Spleen (tissue), 11 donors: ENCODE results near the gene DQX1. TPM values are rescaled to one million over a fixed set of nuclear protein-coding genes. Genes with fewer than 3 reads are reported as not detected.

Source experiments
- DNase-seq: peaks from one replicate; pipeline ENCODE4 v3.0.0-alpha.2; 2020
- H3K27ac ChIP-seq, 8 donors: fragments of 200-600 bp; sonication (generic) in 7 of 8; 1 replicate in 4 of 8; 2 replicates in 4 of 8; pipeline versions ENCODE4 v1.5.0 to v1.8.0; 2016 to 2021; ENCODE audit warnings: inconsistent platforms in 4 of 8, mild to moderate bottlenecking in 4 of 8, moderate library complexity in 1 of 8
- H3K27me3 ChIP-seq, 7 donors: fragments of 200-600 bp; sonication (generic) in 6 of 7; replicated peaks in 1 of 7; 1 replicate in 4 of 7; 2 replicates in 3 of 7; pipeline versions ENCODE4 v1.5.0 to v1.8.0; 2016 to 2021; ENCODE audit warnings: inconsistent platforms in 3 of 7, mild to moderate bottlenecking in 1 of 7
- H3K36me3 ChIP-seq, 6 donors: fragments of 200-600 bp; sonication (generic) in 5 of 6; 1 replicate in 4 of 6; 2 replicates in 2 of 6; pipeline versions ENCODE4 v1.5.0 to v1.8.0; 2016 to 2021; ENCODE audit warnings: inconsistent platforms in 2 of 6
- H3K4me1 ChIP-seq, 6 donors: fragments of 200-600 bp; sonication (generic) in 5 of 6; 1 replicate in 3 of 6; 2 replicates in 3 of 6; pipeline versions ENCODE4 v1.5.0 to v1.8.0; 2016 to 2021; ENCODE audit warnings: inconsistent platforms in 3 of 6
- H3K4me3 ChIP-seq, 8 donors: fragments of 200-600 bp; sonication (generic) in 7 of 8; 1 replicate in 4 of 8; 2 replicates in 4 of 8; pipeline versions ENCODE4 v1.5.0 to v1.8.0; 2016 to 2021; ENCODE audit warnings: inconsistent platforms in 4 of 8, mild to moderate bottlenecking in 4 of 8, moderate library complexity in 2 of 8
- H3K9me3 ChIP-seq, 8 donors: fragments of 200-600 bp; sonication (generic) in 7 of 8; 1 replicate in 4 of 8; 2 replicates in 4 of 8; pipeline versions ENCODE4 v1.5.0 to v1.8.0; 2016 to 2021; ENCODE audit warnings: inconsistent platforms in 4 of 8
- POLR2A ChIP-seq, 3 donors: fragments of 450-650 bp; IDR thresholded peaks; one replicate each; pipeline ENCODE4 v1.5.1; 2017; ENCODE audit warnings: antibody characterized with exemption in 3 of 3, mild to moderate bottlenecking in 1 of 3
- POLR2AphosphoS5 ChIP-seq, 3 donors: sonication (generic); formaldehyde crosslinking; IDR thresholded peaks; one replicate each; pipeline ENCODE4 v1.5.1; 2017; ENCODE audit warnings: antibody characterized with exemption in 3 of 3
- WGBS, 5 donors: extraction: QIAGEN DNeasy Blood & Tissue Kit in 3 of 5; methylation state at CpG; one replicate each; pipeline versions ENCODE4 v1.1.5 to v1.1.7; 2013 to 2018; 5-methylcytosine and 5-hydroxymethylcytosine counted together
- intact Hi-C: fragments of 100-400 bp; cut with DNase I; formaldehyde crosslinking; loops from one replicate; pipeline ENCODE4 v1.15.0; 2023; ENCODE audit warnings: low total_unique reads
- polyA plus RNA-seq, 3 donors: library from polyadenylated mRNA; stranded (reverse); fragments of 200-250 nt; gene quantifications; one replicate each; pipeline ENCODE4 v1.2.1, GENCODE V29; 2013
- total RNA-seq, 7 donors: library from RNA; depleted of rRNA in 3 of 7; stranded (reverse); fragments of >200 nt in 3 of 7; fragmentation: NEBNext Ultra II Directional in 4 of 7; extraction: Animal tissue kit (Norgen Biotek cat#: 25700) in 4 of 7; gene quantifications; one replicate each; pipeline versions ENCODE4 v1.1.0 to v1.2.1, GENCODE V29; 2016 to 2021
- TF ChIP-seq, protein P1 (sequence below), 11 experiments: fragments of 200-600 bp in 7 of 11; fragments of 450-650 bp in 4 of 11; sonication (generic) in 4 of 11; IDR thresholded peaks in 8 of 11; conservative IDR thresholded peaks in 3 of 11; 1 replicate in 7 of 11; 2 replicates in 4 of 11; pipeline versions ENCODE4 v1.4.0 to v1.8.0; 2016 to 2021; ENCODE audit warnings: antibody characterized with exemption in 11 of 11, inconsistent platforms in 4 of 11, mild to moderate bottlenecking in 1 of 11
- donor health status: healthy with polysubstance abuse.
- donor health status: DM: no; HTN: no; CAD: no; lungs with moderate emphysema.
- donor health status: DM: no; HTN: no; CAD: no.
- donor health status: Bipolar disorder and iron deficiency.
- donor health status: healthy.
- donor health status: DM: no; HTN: no; CAD: no.
- donor health status: DM: yes; HTN: yes; CAD: no.

DQX1 gene
- total and polyA plus RNA-seq, 10 donors = 0.09 to 0.52 (median 0.31) TPM; not detected in 2

DNA sequence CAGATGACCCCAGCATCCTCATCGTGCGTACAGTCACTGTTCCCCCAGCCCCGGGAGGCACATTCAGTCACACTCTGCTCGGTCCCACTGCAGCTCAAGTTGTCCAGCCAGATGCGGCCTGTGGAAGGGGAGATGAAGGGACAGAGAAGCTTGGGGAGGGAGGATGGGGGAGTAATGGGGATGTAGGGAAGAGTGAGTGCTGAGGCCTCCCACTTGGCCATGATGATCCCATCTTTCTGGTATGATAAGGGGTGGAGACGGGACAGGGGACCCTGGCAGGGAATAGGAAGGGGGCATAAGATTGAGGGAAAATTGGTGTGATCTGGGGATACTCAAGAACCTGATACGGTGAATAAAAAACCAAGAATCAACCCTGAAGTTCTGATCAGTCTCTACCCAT, 24.2 kb upstream of the DQX1 start:
- WGBS, 5 donors = 90 to 96% (median 91%) methylated on average over 7 of the region's 7 CpGs

DNA sequence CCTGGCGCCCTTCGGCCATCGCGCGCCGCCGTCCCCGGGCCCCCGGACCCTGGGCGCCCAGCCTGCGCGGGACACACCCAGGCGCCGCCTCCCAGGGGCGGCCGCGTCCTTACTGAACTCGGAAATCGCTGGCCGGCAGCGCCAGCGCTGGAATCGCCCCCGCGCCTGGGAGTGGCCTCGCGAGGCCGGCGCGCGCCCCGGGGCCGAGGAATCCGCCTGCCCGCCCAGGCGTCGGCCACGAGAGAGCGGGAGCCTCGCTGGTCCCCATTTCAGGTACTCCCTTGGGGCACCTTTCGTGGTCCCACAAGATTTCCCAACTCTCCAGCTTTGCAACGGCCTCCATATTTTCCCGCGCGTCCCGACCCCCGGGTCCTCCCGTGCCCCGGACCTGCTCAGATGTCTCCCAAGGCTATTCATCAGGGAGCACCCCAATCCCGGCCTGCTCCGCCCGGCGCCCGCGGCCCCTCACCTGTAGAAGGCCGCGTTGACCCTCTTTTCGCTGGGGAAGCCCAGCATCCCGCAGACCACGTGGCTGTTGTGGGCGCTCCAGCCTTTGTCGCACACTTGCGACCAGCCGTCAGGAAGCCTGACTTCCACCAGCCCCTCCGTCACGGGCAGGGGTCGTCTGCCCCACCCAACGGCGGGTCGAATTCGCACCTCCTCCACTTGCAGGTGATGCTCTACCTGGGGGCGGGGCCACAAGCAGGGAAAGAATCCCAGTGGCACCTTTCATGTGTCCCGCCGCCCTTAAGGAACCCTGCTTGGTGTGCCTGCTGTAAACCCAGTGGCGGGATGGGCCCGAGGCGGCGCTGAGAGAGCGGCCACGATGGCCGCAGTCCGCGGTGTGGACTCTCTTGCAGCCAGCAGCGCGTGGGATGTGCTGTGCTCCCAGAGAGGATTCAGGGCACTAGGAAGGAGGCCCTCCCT, 23.1 kb upstream of the DQX1 start:
- Histone ChIP-seq H3K9me3 (no peaks in the 10 kb centered on the region), H3K27ac (peak overlapping the region in 7 of 8 donors; percentile 28 to 79 (median 60)), H3K4me1 (peaks cover 7 to 51% (median 36%) of the 10 kb centered on the region in 6 donors), H3K4me3 (peak overlapping the region; percentile 35 to 76 (median 53)), H3K27me3 (peaks cover 0 to 29% (median 12%) of the 10 kb centered on the region in 7 donors), H3K36me3 (no peaks in the 10 kb centered on the region)
- peak; percentile 84 for DNase-seq
- WGBS, 5 donors = 3 to 5% (median 4%) methylated on average over 52 to 85 of the region's 85 CpGs
- intact Hi-C loops = no loop called here
- TF ChIP-seq POLR2A (IDR thresholded peaks at IDR 0.05) (no peak), POLR2AphosphoS5 (IDR thresholded peaks at IDR 0.05) (peak in 2 of 3 donors; percentile 53 to 68)

More for the DNA sequence above, 24.2 kb upstream of the DQX1 start:
- no peak for DNase-seq
- H3K4me3 ChIP-seq = no peak overlapping the region
- intact Hi-C loops = no loop called here
- TF ChIP-seq POLR2AphosphoS5 (IDR thresholded peaks at IDR 0.05) (no peak), POLR2A (IDR thresholded peaks at IDR 0.05) (no peak)
- TF ChIP-seq, protein P1, sequence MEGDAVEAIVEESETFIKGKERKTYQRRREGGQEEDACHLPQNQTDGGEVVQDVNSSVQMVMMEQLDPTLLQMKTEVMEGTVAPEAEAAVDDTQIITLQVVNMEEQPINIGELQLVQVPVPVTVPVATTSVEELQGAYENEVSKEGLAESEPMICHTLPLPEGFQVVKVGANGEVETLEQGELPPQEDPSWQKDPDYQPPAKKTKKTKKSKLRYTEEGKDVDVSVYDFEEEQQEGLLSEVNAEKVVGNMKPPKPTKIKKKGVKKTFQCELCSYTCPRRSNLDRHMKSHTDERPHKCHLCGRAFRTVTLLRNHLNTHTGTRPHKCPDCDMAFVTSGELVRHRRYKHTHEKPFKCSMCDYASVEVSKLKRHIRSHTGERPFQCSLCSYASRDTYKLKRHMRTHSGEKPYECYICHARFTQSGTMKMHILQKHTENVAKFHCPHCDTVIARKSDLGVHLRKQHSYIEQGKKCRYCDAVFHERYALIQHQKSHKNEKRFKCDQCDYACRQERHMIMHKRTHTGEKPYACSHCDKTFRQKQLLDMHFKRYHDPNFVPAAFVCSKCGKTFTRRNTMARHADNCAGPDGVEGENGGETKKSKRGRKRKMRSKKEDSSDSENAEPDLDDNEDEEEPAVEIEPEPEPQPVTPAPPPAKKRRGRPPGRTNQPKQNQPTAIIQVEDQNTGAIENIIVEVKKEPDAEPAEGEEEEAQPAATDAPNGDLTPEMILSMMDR (IDR thresholded peaks at IDR 0.05 in 8 of 11, conservative IDR thresholded peaks at IDR 0.05 in 3 of 11) = no peak
- H3K4me1 ChIP-seq = peaks cover 7 to 56% (median 38%) of the 10 kb centered on the region in 6 donors
- H3K27me3 ChIP-seq = peaks cover 0 to 29% (median 12%) of the 10 kb centered on the region in 7 donors
- no peaks in the 10 kb centered on the region for H3K36me3 ChIP-seq
- H3K27ac ChIP-seq = no peak overlapping the region
- no peaks in the 10 kb centered on the region for H3K9me3 ChIP-seq

DNA sequence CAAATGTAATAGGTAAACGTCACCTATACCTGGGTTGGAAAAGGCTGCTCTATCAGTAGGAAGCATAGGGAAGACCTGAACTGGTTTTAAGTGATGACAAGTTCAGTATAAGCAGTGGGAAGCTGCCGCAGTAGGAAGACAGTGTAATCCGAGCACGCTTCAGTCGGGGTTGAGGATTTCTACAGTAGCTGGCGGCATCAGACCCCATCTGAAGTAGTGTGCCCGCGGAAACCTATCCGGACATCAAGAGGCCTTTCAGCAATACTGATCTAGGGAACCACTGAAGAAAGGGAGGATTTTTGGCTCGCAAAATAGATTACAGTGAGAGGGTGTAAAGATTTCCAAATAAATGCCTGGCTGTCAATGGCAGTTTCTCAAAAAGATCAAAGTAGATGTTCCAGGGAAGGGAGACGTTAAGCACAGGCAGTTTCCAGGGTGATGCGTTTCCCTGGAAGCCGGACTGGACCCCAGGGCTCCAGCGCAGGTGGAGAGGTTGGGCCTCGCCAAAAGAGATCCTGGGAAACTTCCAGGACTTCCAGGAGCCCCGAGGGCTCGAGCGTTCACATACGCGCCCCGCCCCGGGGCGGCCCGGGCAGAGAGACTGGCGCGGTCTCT, 22.4 kb upstream of the DQX1 start:
- TF ChIP-seq, protein P1 (IDR thresholded peaks at IDR 0.05 in 8 of 11, conservative IDR thresholded peaks at IDR 0.05 in 3 of 11) = no peak
- no peak for TF ChIP-seq POLR2A (IDR thresholded peaks at IDR 0.05)
- TF ChIP-seq POLR2AphosphoS5 (IDR thresholded peaks at IDR 0.05) = no peak
- intact Hi-C loops = no loop called here
- Histone ChIP-seq H3K27me3 (peaks cover 0 to 29% (median 12%) of the 10 kb centered on the region in 7 donors), H3K4me1 (peaks cover 7 to 44% (median 28%) of the 10 kb centered on the region in 6 donors), H3K9me3 (no peaks in the 10 kb centered on the region), H3K4me3 (peak overlapping the region; percentile 35 to 76 (median 53)), H3K27ac (peak overlapping the region in 7 of 8 donors; percentile 28 to 79 (median 60)), H3K36me3 (no peaks in the 10 kb centered on the region)
- 26 to 38% (median 27%) methylated on average over 16 to 26 of the region's 26 CpGs for WGBS, 5 donors
- no peak for DNase-seq

- H3K27ac ChIP-seq = no peak overlapping the region
- H3K27me3 ChIP-seq = peaks cover 0 to 29% (median 12%) of the 10 kb centered on the region in 7 donors
- no peak for DNase-seq
- intact Hi-C loops = no loop called here
- 84 to 96% (median 87%) methylated on average over 3 of the region's 3 CpGs for WGBS, 5 donors
- H3K9me3 ChIP-seq = no peaks in the 10 kb centered on the region
- TF ChIP-seq POLR2A (IDR thresholded peaks at IDR 0.05) (no peak), POLR2AphosphoS5 (IDR thresholded peaks at IDR 0.05) (no peak)
- TF ChIP-seq, protein P1 (IDR thresholded peaks at IDR 0.05 in 8 of 11, conservative IDR thresholded peaks at IDR 0.05 in 3 of 11) = no peak
- H3K36me3 ChIP-seq = no peaks in the 10 kb centered on the region
- H3K4me3 ChIP-seq = no peak overlapping the region
- peaks cover 7 to 28% (median 20%) of the 10 kb centered on the region in 6 donors for H3K4me1 ChIP-seq
These were observed 20.0 kb upstream of the DQX1 start for GRCh38 chr2:74546004-74546403.
